GM12865 (cell line): ENCODE results near the gene ARL8A.

Experiments used
- DNase-seq: peaks from one replicate; pipeline ENCODE4 v3.0.0; 2010; ENCODE audit warnings: low read depth
- H3K4me3 ChIP-seq: 2 replicates; pipeline ENCODE4 v1.5.1; 2011; ENCODE audit warnings: mild to moderate bottlenecking, low read depth, low read length, control low read depth
- CTCF ChIP-seq: IDR thresholded peaks from 2 replicates; pipeline ENCODE4 v1.5.1; 2011; ENCODE audit warnings: low read length, control low read depth, low read depth, inconsistent platforms; ENCODE audit not compliant: insufficient read depth; ENCODE audit errors: missing control alignments

ARL8A gene

GRCh38 chr1:202107321-202107761 is 37.2 kb downstream of the ARL8A start:
- H3K4me3 ChIP-seq, result no peak overlapping the region
- DNase-seq, result no peak
- no peak for TF ChIP-seq CTCF

GRCh38 chr1:202106340-202107254 is 37.9 kb downstream of the ARL8A start:
- H3K4me3 ChIP-seq, result no peak overlapping the region
- TF ChIP-seq CTCF, result no peak
- DNase-seq, result no peak

GRCh38 chr1:202105571-202106339 is 38.8 kb downstream of the ARL8A start:
- no peak for DNase-seq
- no peak for TF ChIP-seq CTCF
- H3K4me3 ChIP-seq, result no peak overlapping the region

GRCh38 chr1:202104073-202104472 is 40.5 kb downstream of the ARL8A start:
- H3K4me3 ChIP-seq, result no peak overlapping the region
- DNase-seq, result no peak
- TF ChIP-seq CTCF, result no peak

GRCh38 chr1:202101184-202101583 is 43.4 kb downstream of the ARL8A start:
- H3K4me3 ChIP-seq, result no peak overlapping the region
- DNase-seq, result no peak
- TF ChIP-seq CTCF, result no peak

GRCh38 chr1:202093858-202094257 is 50.7 kb downstream of the ARL8A start:
- no peak for TF ChIP-seq CTCF
- DNase-seq, result no peak
- H3K4me3 ChIP-seq, result no peak overlapping the region

GRCh38 chr1:202090994-202091393 is 53.5 kb downstream of the ARL8A start:
- DNase-seq, result no peak
- no peak for TF ChIP-seq CTCF
- H3K4me3 ChIP-seq, result no peak overlapping the region
